ENCODE measurements around the gene RARG.
A peak's percentile ranks its signal among the peaks of the same experiment; 100 is the strongest.
"Not testable (repeated sequence)": the region's sequence is repeated elsewhere in the genome, so short reads cannot be mapped to it uniquely, and the experiment has no call there.

The RARG gene

GRCh38 chr12:53179687-53180219 is 52.3 kb downstream of the RARG start:
- DNase-seq (ENCODE audit: extremely low read depth, low read depth), result no peak
- H3K4me3 ChIP-seq (replicated peaks; ENCODE audit: low read depth, low read length), result peak overlapping the region; percentile 73
- no peak for TF ChIP-seq CTCF (IDR thresholded peaks at IDR 0.05; ENCODE audit: low read depth, low read length, missing control alignments)

- H3K4me3 ChIP-seq (replicated peaks; ENCODE audit: low read depth, low read length); DNase-seq (ENCODE audit: extremely low read depth, low read depth): not testable (repeated sequence)
Measured at GRCh38 chr12:53178803-53179202, 53.2 kb downstream of the RARG start.

GRCh38 chr12:53177447-53177846 is 54.6 kb downstream of the RARG start:
- H3K4me3 ChIP-seq (replicated peaks; ENCODE audit: low read depth, low read length); DNase-seq (ENCODE audit: extremely low read depth, low read depth): not testable (repeated sequence)

DNA sequence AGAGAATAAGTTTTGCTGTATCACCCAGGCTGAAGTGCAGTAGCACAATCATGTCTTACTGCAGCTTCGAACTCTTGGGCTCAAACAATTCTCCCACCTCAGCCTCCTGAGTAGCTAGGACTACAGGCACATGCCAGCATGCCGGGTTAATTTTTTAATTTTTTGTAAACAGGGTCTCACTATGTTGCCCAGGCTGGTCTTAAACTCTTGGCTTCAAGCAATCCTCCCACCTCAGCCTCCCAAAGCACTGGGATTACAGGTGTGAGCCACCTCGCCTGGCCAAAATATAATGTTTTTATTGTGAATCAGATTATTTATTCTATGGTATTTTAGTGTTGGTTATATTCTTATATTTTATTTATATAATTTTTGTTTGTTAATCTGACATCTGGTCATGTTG is 55.3 kb downstream of the RARG start:
- no peak for TF ChIP-seq CTCF (IDR thresholded peaks at IDR 0.05; ENCODE audit: low read depth, low read length, missing control alignments)
- no peak overlapping the region for H3K4me3 ChIP-seq (replicated peaks; ENCODE audit: low read depth, low read length)
- no peak for DNase-seq (ENCODE audit: extremely low read depth, low read depth)

DNA sequence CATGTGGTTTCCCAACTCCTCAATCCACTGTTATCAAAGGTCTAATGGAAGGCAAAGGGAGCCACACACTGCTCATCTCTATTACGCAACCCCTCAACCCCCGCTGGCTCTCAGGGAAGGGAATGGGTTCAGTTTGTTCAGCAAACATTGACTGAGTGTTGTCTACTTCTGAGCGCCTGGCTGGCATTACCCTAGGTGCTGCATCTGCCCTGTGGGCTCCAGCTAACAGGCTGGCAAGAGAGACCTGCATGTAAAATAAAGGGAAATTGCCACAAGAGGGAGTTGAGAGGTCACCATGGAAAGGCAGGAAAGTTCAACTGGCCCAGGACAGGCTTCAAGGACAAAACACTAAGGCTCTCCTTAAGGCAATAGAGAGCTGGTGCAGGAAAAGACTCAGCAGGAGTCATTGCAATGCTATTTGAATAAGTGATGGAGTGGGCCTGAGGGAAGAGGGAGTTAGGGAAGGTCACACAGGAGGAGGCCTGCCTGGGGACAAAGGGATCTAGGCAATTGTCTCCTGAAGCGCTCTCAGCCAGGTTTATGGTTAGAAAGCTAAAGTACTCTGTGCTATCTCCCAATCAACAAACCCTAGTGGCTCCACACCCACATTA is 57.0 kb downstream of the RARG start:
- peak; percentile 16 for TF ChIP-seq CTCF (IDR thresholded peaks at IDR 0.05; ENCODE audit: low read depth, low read length, missing control alignments)
- H3K4me3 ChIP-seq (replicated peaks; ENCODE audit: low read depth, low read length), result no peak overlapping the region
- DNase-seq (ENCODE audit: extremely low read depth, low read depth), result no peak

DNA sequence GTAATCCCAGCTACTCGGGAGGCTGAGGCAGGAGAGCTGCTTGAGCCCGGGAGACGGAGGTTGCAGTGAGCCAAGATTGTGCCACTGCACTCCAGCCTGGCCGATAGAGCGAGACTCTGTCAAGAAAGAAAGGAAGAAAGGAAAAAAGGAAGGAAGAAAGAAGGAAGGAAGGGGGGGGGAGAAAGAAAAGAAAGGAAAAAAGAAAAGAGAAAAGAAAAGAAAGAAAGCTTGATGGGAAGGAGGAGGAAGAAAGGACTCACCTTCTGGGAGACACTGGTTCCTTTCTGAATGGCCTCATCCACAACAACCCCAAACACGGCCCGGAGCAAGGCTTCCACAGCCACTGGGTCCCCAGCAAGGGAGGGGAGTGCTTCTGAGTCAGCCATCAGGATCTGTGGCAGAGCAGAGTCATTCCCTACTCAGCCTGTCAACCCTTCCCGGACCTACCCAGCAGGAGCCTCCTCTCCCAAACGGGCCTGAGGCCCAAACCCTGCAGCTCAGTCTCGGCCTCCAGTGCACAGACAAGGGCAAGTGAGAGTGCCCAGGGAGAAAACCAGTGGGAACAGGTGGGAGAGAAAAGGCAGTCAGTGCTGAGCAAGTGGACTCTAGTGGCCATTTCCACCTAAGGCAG is 58.8 kb downstream of the RARG start:
- no peak overlapping the region for H3K4me3 ChIP-seq (replicated peaks; ENCODE audit: low read depth, low read length)
- no peak for TF ChIP-seq CTCF (IDR thresholded peaks at IDR 0.05; ENCODE audit: low read depth, low read length, missing control alignments)
- DNase-seq (ENCODE audit: extremely low read depth, low read depth), result no peak

DNA sequence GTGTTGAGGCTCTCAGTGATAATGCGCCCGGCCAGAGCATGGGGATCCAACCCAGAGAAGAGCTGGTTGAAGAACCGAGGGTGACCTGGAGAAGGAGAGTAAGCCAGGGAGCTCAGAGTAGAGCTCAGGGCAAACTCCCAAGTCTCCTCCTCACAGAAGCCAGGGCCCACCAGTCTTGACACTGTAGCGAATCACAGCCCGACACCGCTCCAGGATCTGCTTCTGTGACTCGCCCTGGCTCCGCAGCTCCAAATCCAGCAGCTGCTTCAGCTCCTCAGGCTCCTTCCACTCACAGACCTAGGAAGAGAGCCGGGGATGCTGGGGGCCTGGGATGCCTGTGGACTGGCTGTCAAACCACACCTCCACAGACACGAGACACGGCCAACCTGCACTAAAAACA is 59.7 kb downstream of the RARG start:
- DNase-seq (ENCODE audit: extremely low read depth, low read depth), result no peak
- no peak for TF ChIP-seq CTCF (IDR thresholded peaks at IDR 0.05; ENCODE audit: low read depth, low read length, missing control alignments)
- H3K4me3 ChIP-seq (replicated peaks; ENCODE audit: low read depth, low read length), result no peak overlapping the region

Measured in HFF-Myc (cell line).